ENCODE results near the gene NKRF. TPM values are rescaled to one million over a fixed set of nuclear protein-coding genes. Genes with fewer than 3 reads are reported as not detected.
A peak's percentile ranks its signal among the peaks of the same experiment; 100 is the strongest.

Gene NKRF
- polyA plus RNA-seq, 1 of the 3 experiments (the other 2 are of a cell fraction): 3.2 TPM

- Histone ChIP-seq H3K4me1 (ENCODE audit: control insufficient read depth in 1 of 2, insufficient read depth in 2 of 2, low read depth in 1 of 2, low read length in 1 of 2) (peaks cover 0 to 2% of the 10 kb centered on the region in 2 experiments; a peak in 1 of 4 replicates), H3K36me3 (replicated peaks in 1 of 2; ENCODE audit: control insufficient read depth in 1 of 2, insufficient read depth in 2 of 2, low read length in 1 of 2) (no peaks in the 10 kb centered on the region), H2AFZ (ENCODE audit: low read depth) (no peak overlapping the region), H3K9me3 (no peaks in the 10 kb centered on the region), H3K4me2 (no peak overlapping the region), H4K20me1 (ENCODE audit: insufficient read depth) (no peaks in the 10 kb centered on the region), H3K79me2 (ENCODE audit: insufficient read depth) (no peaks in the 10 kb centered on the region), H3K27ac (ENCODE audit: low read depth in 2 of 2, low read length in 1 of 2) (peak overlapping the region; percentile 58), H3K9ac (no peak overlapping the region), H3K9me2 (no peaks in the 10 kb centered on the region), H3F3A (replicated peaks; ENCODE audit: insufficient read depth) (peaks cover 9% of the 10 kb centered on the region), H3K4me3 (ENCODE audit: low read depth in 2 of 2, low read length in 1 of 2) (no peak overlapping the region), H3K27me3 (ENCODE audit: insufficient read depth) (peaks cover 28% of the 10 kb centered on the region; the same call in 1 of the 2 replicates)
- WGBS (ENCODE audit: low lambda C conversion rate): 12% methylated on average over 6 of the region's 6 CpGs
- TF ChIP-seq FOSL2 (IDR thresholded peaks at IDR 0.05; ENCODE audit: borderline replicate concordance, low read depth): peak; percentile 53; the same call in 1 of the 2 replicates
- no peak for TF ChIP-seq REST (IDR thresholded peaks at IDR 0.05; ENCODE audit: low read depth, low read length)
- no peak for TF ChIP-seq YY1 (IDR thresholded peaks at IDR 0.05; ENCODE audit: low read depth)
- peak; percentile 43; the same call in 1 of the 2 replicates for TF ChIP-seq JUND (IDR thresholded peaks at IDR 0.05)
- ChIA-PET POLR2A (no interaction called here), CTCF (interaction anchor here (1.2 to 2.3 kb wide), 2 partner anchors 39 to 75 kb away, joined by 3 to 12 read pairs; no protein-coding TSS in a partner anchor)
- peak; percentile 36 for DNase-seq
Measured at GRCh38 chrX:119655125-119655524, 48.9 kb upstream of the NKRF start.

GRCh38 chrX:119654112-119654531 lies 47.9 kb upstream of the NKRF start:
- H3K79me2 ChIP-seq (ENCODE audit: insufficient read depth): no peaks in the 10 kb centered on the region
- H3K27ac ChIP-seq (ENCODE audit: low read depth in 2 of 2, low read length in 1 of 2): peak overlapping the region; percentile 36 to 58; a peak in 2 of 4 replicates
- H3K9me3 ChIP-seq: no peaks in the 10 kb centered on the region
- DNase-seq: peak; percentile 12
- no peak overlapping the region for H3K9ac ChIP-seq
- H3K36me3 ChIP-seq (replicated peaks in 1 of 2; ENCODE audit: control insufficient read depth in 1 of 2, insufficient read depth in 2 of 2, low read length in 1 of 2): no peaks in the 10 kb centered on the region
- H4K20me1 ChIP-seq (ENCODE audit: insufficient read depth): no peaks in the 10 kb centered on the region
- TF ChIP-seq RAD21 (IDR thresholded peaks at IDR 0.05; ENCODE audit: low read length): peak; percentile 21; the same call in 1 of the 2 replicates
- no peak for TF ChIP-seq MXI1 (IDR thresholded peaks at IDR 0.05; ENCODE audit: low read depth, low read length)
- no peak for TF ChIP-seq USF2 (IDR thresholded peaks at IDR 0.05; ENCODE audit: borderline replicate concordance, low read depth, low read length)
- no peak for TF ChIP-seq EZH2phosphoT487 (IDR thresholded peaks at IDR 0.05; ENCODE audit: borderline replicate concordance, low read depth)
- no peak overlapping the region for H2AFZ ChIP-seq (ENCODE audit: low read depth)
- no peaks in the 10 kb centered on the region for H3K9me2 ChIP-seq
- ChIA-PET CTCF (interaction anchor here (1.3 to 2.3 kb wide), 2 partner anchors 13 to 76 kb away, joined by 6 to 12 read pairs; no protein-coding TSS in a partner anchor), POLR2A (interaction anchor here (0.8 kb wide), 1 partner anchor 21 kb away, joined by 5 read pairs; no protein-coding TSS in a partner anchor)
- peaks cover 0 to 2% of the 10 kb centered on the region in 2 experiments; a peak in 1 of 4 replicates for H3K4me1 ChIP-seq (ENCODE audit: control insufficient read depth in 1 of 2, insufficient read depth in 2 of 2, low read depth in 1 of 2, low read length in 1 of 2)
- H3K4me2 ChIP-seq: no peak overlapping the region
- H3F3A ChIP-seq (replicated peaks; ENCODE audit: insufficient read depth): peaks cover 9% of the 10 kb centered on the region
- peaks cover 28% of the 10 kb centered on the region; the same call in 1 of the 2 replicates for H3K27me3 ChIP-seq (ENCODE audit: insufficient read depth)
- 52% methylated on average over 8 of the region's 8 CpGs for WGBS (ENCODE audit: low lambda C conversion rate)
- H3K4me3 ChIP-seq (ENCODE audit: low read depth in 2 of 2, low read length in 1 of 2): no peak overlapping the region

Measured in SK-N-SH (cell line).